HUES6 (cell line): ENCODE measurements around the gene HSPA5.

ENCODE experiments used
- H3K27ac ChIP-seq: 2 replicates; pipeline ENCODE4 v1.7.0; 2013; ENCODE audit warnings: low read depth, mild to moderate bottlenecking, low read length, inconsistent platforms
- H3K27me3 ChIP-seq: 2 replicates; pipeline ENCODE4 v1.6.1; 2013; ENCODE audit warnings: low read length; ENCODE audit not compliant: control insufficient read depth, insufficient read depth
- H3K36me3 ChIP-seq: 2 replicates; pipeline ENCODE4 v1.6.1; 2013; ENCODE audit warnings: low read length; ENCODE audit not compliant: control insufficient read depth, insufficient read depth
- H3K4me1 ChIP-seq: 2 replicates; pipeline ENCODE4 v1.6.1; 2013; ENCODE audit warnings: low read length; ENCODE audit not compliant: control insufficient read depth, insufficient read depth
- H3K4me3 ChIP-seq: 2 replicates; pipeline ENCODE4 v1.5.1; 2013; ENCODE audit warnings: low read depth, low read length
- H3K9ac ChIP-seq: one replicate; pipeline ENCODE4 v1.6.1; 2013; ENCODE audit warnings: mild to moderate bottlenecking, low read length
- H3K9me3 ChIP-seq: 2 replicates; pipeline ENCODE4 v1.6.1; 2013; ENCODE audit warnings: low read depth, low read length; ENCODE audit not compliant: control insufficient read depth, insufficient read depth

The HSPA5 gene

GRCh38 chr9:125262294-125262991 lies 21.3 kb upstream of the HSPA5 start:
- Histone ChIP-seq H3K27me3 (no peaks in the 10 kb centered on the region), H3K9ac (peak overlapping the region; percentile 87), H3K4me1 (no peaks in the 10 kb centered on the region; the same call in 1 of the 2 replicates), H3K9me3 (no peaks in the 10 kb centered on the region), H3K27ac (peak overlapping the region; percentile 55; the same call in 1 of the 2 replicates), H3K36me3 (peaks cover 4% of the 10 kb centered on the region; the same call in 1 of the 2 replicates), H3K4me3 (peak overlapping the region; percentile 99)

- H3K9me3 ChIP-seq: no peaks in the 10 kb centered on the region
- H3K4me1 ChIP-seq: no peaks in the 10 kb centered on the region; the same call in 1 of the 2 replicates
- H3K36me3 ChIP-seq: peaks cover 4% of the 10 kb centered on the region; the same call in 1 of the 2 replicates
- peak within 1 kb of the TSS; percentile 55; the same call in 1 of the 2 replicates for H3K27ac ChIP-seq
- H3K9ac ChIP-seq: peak within 1 kb of the TSS; percentile 87
- no peaks in the 10 kb centered on the region for H3K27me3 ChIP-seq
- peak within 1 kb of the TSS; percentile 99 for H3K4me3 ChIP-seq
These were observed 20.6 kb upstream of the HSPA5 start, which contains the start of gene GAPVD1 for GRCh38 chr9:125261501-125262293. TSS of gene GAPVD1 (plus strand) at chr9:125261826. CDS start at chr9:125298922, 37,096 bp downstream.

- no peak overlapping the region for H3K9ac ChIP-seq
- no peaks in the 10 kb centered on the region; the same call in 1 of the 2 replicates for H3K4me1 ChIP-seq
- H3K27ac ChIP-seq: no peak overlapping the region
- no peak overlapping the region for H3K4me3 ChIP-seq
- H3K9me3 ChIP-seq: no peaks in the 10 kb centered on the region
- no peaks in the 10 kb centered on the region for H3K27me3 ChIP-seq
- peaks cover 4% of the 10 kb centered on the region; the same call in 1 of the 2 replicates for H3K36me3 ChIP-seq
These were observed 19.4 kb upstream of the HSPA5 start for GRCh38 chr9:125260561-125260960.

- no peaks in the 10 kb centered on the region for H3K9me3 ChIP-seq
- H3K27ac ChIP-seq: no peak overlapping the region
- H3K9ac ChIP-seq: no peak overlapping the region
- H3K27me3 ChIP-seq: no peaks in the 10 kb centered on the region
- no peak overlapping the region for H3K4me3 ChIP-seq
- H3K36me3 ChIP-seq: peaks cover 4% of the 10 kb centered on the region; the same call in 1 of the 2 replicates
- H3K4me1 ChIP-seq: no peaks in the 10 kb centered on the region; the same call in 1 of the 2 replicates
These were observed 17.8 kb upstream of the HSPA5 start for GRCh38 chr9:125258832-125259534.

GRCh38 chr9:125258160-125258785 lies 17.1 kb upstream of the HSPA5 start:
- Histone ChIP-seq H3K9me3 (no peaks in the 10 kb centered on the region), H3K9ac (no peak overlapping the region), H3K4me3 (no peak overlapping the region), H3K27me3 (no peaks in the 10 kb centered on the region), H3K36me3 (no peaks in the 10 kb centered on the region), H3K4me1 (no peaks in the 10 kb centered on the region; the same call in 1 of the 2 replicates), H3K27ac (no peak overlapping the region)

GRCh38 chr9:125255781-125256391 lies 14.7 kb upstream of the HSPA5 start:
- Histone ChIP-seq H3K9me3 (no peaks in the 10 kb centered on the region), H3K27me3 (no peaks in the 10 kb centered on the region), H3K36me3 (no peaks in the 10 kb centered on the region), H3K27ac (no peak overlapping the region), H3K4me3 (no peak overlapping the region), H3K9ac (no peak overlapping the region), H3K4me1 (no peaks in the 10 kb centered on the region)

- Histone ChIP-seq H3K36me3 (no peaks in the 10 kb centered on the region), H3K4me3 (no peak overlapping the region), H3K9ac (no peak overlapping the region), H3K27ac (no peak overlapping the region), H3K4me1 (no peaks in the 10 kb centered on the region), H3K27me3 (no peaks in the 10 kb centered on the region), H3K9me3 (no peaks in the 10 kb centered on the region)
These were observed 13.1 kb upstream of the HSPA5 start for GRCh38 chr9:125254231-125254630.

GRCh38 chr9:125246261-125246667 lies 5.1 kb upstream of the HSPA5 start:
- H3K4me1 ChIP-seq: no peaks in the 10 kb centered on the region
- H3K9me3 ChIP-seq: no peaks in the 10 kb centered on the region
- H3K27me3 ChIP-seq: no peaks in the 10 kb centered on the region
- H3K9ac ChIP-seq: no peak overlapping the region
- H3K36me3 ChIP-seq: no peaks in the 10 kb centered on the region
- no peak overlapping the region for H3K27ac ChIP-seq
- H3K4me3 ChIP-seq: no peak overlapping the region

GRCh38 chr9:125243792-125244260 lies 2.7 kb upstream of the HSPA5 start:
- Histone ChIP-seq H3K27ac (peak overlapping the region; percentile 76), H3K27me3 (no peaks in the 10 kb centered on the region), H3K9ac (no peak overlapping the region), H3K4me1 (no peaks in the 10 kb centered on the region), H3K9me3 (no peaks in the 10 kb centered on the region), H3K36me3 (peaks cover 22% of the 10 kb centered on the region), H3K4me3 (no peak overlapping the region)
